ENCODE data around the gene NPPA.
A peak's percentile ranks its signal among the peaks of the same experiment; 100 is the strongest.

The NPPA gene

DNA sequence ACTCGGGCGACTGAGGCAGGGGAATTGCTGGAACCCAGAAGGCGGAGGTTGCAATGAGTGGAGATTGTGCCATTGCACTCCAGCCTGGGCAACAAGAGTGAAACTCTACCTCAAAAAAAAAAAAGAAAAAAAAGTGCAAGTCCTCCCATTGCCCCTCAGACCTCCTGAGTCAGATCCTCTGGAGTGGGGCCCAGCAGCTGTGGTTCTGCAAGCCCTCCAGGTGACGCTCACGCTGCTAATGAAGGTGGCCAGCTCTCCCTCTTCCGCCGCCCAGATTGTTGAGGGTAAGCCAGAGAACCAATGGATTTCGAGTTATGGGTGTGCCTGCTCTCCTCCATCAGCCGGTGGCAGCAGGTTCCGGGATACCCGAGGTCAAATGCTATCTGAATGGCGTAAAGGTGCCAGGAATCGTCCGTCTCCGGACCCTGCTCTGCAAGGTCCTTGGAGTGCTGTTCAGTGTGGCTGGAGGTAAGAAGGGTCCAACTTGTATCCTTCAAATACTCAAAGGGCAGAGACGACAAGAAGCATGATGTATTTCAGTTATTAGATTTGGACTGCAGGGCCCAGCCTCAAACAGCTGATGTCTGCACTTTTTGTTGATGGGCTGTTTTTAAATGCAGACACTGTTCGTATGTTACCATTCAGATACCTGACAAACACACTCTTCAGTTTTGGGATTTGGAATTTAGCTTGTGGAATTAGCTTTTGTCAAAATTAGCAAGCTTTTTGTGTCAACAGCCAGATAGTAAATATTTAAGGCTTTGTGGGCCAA, 24.0 kb downstream of the NPPA start:
- Histone ChIP-seq H3K9me3 (ENCODE audit: severe bottlenecking) (no peaks in the 10 kb centered on the region), H3K36me3 (ENCODE audit: low read depth) (peaks cover 90% of the 10 kb centered on the region), H3K27ac (ENCODE audit: poor library complexity, severe bottlenecking) (no peak overlapping the region), H3K4me3 (ENCODE audit: severe bottlenecking) (no peak overlapping the region), H3K4me1 (ENCODE audit: insufficient read depth, poor library complexity, severe bottlenecking) (peaks cover 10% of the 10 kb centered on the region), H3K27me3 (ENCODE audit: insufficient read depth, poor library complexity, severe bottlenecking) (no peaks in the 10 kb centered on the region)
- ATAC-seq (ENCODE audit: low read depth) (no peak), DNase-seq (ENCODE audit: low spot score) (no peak)
- TF ChIP-seq, protein P1, sequence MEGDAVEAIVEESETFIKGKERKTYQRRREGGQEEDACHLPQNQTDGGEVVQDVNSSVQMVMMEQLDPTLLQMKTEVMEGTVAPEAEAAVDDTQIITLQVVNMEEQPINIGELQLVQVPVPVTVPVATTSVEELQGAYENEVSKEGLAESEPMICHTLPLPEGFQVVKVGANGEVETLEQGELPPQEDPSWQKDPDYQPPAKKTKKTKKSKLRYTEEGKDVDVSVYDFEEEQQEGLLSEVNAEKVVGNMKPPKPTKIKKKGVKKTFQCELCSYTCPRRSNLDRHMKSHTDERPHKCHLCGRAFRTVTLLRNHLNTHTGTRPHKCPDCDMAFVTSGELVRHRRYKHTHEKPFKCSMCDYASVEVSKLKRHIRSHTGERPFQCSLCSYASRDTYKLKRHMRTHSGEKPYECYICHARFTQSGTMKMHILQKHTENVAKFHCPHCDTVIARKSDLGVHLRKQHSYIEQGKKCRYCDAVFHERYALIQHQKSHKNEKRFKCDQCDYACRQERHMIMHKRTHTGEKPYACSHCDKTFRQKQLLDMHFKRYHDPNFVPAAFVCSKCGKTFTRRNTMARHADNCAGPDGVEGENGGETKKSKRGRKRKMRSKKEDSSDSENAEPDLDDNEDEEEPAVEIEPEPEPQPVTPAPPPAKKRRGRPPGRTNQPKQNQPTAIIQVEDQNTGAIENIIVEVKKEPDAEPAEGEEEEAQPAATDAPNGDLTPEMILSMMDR (IDR thresholded peaks at IDR 0.05; ENCODE audit: poor library complexity, severe bottlenecking), result no peak

DNA sequence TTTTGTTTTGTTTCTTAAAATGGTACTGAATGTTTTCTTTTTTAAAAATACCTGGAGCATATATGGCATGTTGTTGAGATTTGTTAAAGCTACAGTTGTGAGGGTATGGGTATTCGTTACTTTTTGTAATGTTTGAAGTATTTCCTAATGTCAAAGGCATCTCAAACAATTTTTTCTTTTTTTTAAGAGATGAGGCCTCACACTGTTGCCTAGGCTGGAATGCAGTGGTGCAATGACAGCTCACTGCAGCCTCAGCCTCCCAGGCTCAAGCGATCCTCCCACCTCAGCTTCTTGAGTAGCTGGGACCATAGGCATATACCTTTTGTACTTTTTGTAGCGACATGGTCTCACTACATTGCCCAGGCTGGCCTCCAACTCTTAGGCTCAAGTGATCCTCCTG, 25.5 kb downstream of the NPPA start:
- TF ChIP-seq, protein P1 (IDR thresholded peaks at IDR 0.05; ENCODE audit: poor library complexity, severe bottlenecking), result no peak
- Histone ChIP-seq H3K27ac (ENCODE audit: poor library complexity, severe bottlenecking) (peak overlapping the region; percentile 67), H3K36me3 (ENCODE audit: low read depth) (peaks cover 90% of the 10 kb centered on the region), H3K9me3 (ENCODE audit: severe bottlenecking) (no peaks in the 10 kb centered on the region), H3K27me3 (ENCODE audit: insufficient read depth, poor library complexity, severe bottlenecking) (no peaks in the 10 kb centered on the region), H3K4me1 (ENCODE audit: insufficient read depth, poor library complexity, severe bottlenecking) (peaks cover 10% of the 10 kb centered on the region), H3K4me3 (ENCODE audit: severe bottlenecking) (no peak overlapping the region)
- no peak for DNase-seq (ENCODE audit: low spot score)
- ATAC-seq (ENCODE audit: low read depth), result no peak

DNA sequence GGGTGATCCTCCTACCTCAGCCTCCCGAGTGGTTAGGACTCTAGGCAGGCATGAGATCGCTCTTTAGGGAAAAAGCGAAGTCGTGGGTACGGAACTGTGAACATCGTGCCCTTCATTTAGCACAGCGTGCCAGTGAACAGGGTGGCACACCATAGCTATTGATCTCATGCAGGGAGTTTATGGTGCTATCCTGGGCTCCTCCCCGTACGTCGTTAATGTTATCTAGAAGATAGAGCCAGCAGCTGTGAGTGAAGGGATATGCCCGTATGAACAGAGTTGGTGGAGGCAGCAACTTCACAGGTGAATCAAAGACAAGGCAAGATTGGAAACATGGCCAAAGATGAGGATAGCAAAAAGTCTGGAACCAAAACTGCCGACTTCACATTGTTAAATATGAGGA, 30.4 kb downstream of the NPPA start:
- Histone ChIP-seq H3K36me3 (ENCODE audit: low read depth) (peaks cover 96% of the 10 kb centered on the region), H3K9me3 (ENCODE audit: severe bottlenecking) (no peaks in the 10 kb centered on the region), H3K4me1 (ENCODE audit: insufficient read depth, poor library complexity, severe bottlenecking) (peaks cover 10% of the 10 kb centered on the region), H3K4me3 (ENCODE audit: severe bottlenecking) (no peak overlapping the region), H3K27me3 (ENCODE audit: insufficient read depth, poor library complexity, severe bottlenecking) (no peaks in the 10 kb centered on the region), H3K27ac (ENCODE audit: poor library complexity, severe bottlenecking) (no peak overlapping the region)
- ATAC-seq (ENCODE audit: low read depth), result no peak
- no peak for DNase-seq (ENCODE audit: low spot score)
- TF ChIP-seq, protein P1 (IDR thresholded peaks at IDR 0.05; ENCODE audit: poor library complexity, severe bottlenecking), result no peak

DNA sequence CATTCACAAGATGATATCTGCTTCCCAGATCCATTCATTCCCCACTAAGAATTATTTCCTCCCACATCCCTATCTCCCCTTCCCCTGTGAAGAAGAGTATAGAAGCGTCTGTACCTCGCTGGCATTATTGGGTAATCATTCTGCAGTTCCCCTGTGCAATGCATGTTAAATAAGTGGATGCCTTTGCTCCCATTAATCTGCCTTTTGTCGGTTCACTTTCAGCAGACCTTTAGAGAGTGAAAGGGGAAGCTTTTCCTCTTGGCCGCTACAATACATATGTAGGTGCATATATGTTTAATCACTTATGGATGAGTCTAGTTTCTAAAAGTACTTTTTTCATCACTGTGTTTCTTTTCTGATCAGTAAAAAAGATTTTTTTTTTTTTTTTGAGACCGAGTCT, 34.6 kb downstream of the NPPA start:
- Histone ChIP-seq H3K36me3 (ENCODE audit: low read depth) (peaks cover 100% of the 10 kb centered on the region), H3K27ac (ENCODE audit: poor library complexity, severe bottlenecking) (no peak overlapping the region)
- TF ChIP-seq, protein P1 (IDR thresholded peaks at IDR 0.05; ENCODE audit: poor library complexity, severe bottlenecking), result no peak

DNA sequence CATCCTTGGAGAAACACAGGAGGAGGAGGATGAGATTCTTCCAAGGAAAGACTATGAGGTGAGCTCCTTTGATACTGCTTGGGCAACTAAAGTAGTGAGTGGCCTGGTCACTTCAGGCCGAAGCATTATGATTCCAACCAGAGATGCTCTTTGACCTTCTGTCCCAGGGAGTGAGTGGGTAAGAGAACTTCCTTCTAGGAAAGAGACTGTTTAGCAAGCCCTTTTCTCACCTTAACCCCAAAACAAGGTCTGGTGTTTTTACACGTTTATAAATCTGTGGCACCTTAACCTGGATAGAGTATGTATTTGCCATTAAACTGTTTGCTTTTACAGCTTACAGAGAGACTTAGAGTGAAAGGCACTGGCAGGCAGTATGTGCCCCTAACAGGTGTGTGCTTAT, 40.5 kb downstream of the NPPA start:
- Histone ChIP-seq H3K36me3 (ENCODE audit: low read depth) (peaks cover 53% of the 10 kb centered on the region), H3K27ac (ENCODE audit: poor library complexity, severe bottlenecking) (peak overlapping the region; percentile 94), H3K4me1 (ENCODE audit: insufficient read depth, poor library complexity, severe bottlenecking) (peaks cover 17% of the 10 kb centered on the region)

More for the DNA sequence above, 34.6 kb downstream of the NPPA start:
- ATAC-seq (ENCODE audit: low read depth) (no peak), DNase-seq (ENCODE audit: low spot score) (no peak)
- peaks cover 3% of the 10 kb centered on the region for H3K4me1 ChIP-seq (ENCODE audit: insufficient read depth, poor library complexity, severe bottlenecking)
- no peaks in the 10 kb centered on the region for H3K27me3 ChIP-seq (ENCODE audit: insufficient read depth, poor library complexity, severe bottlenecking)
- H3K4me3 ChIP-seq (ENCODE audit: severe bottlenecking), result no peak overlapping the region
- H3K9me3 ChIP-seq (ENCODE audit: severe bottlenecking), result no peaks in the 10 kb centered on the region

More for the DNA sequence above, 40.5 kb downstream of the NPPA start:
- DNase-seq (ENCODE audit: low spot score) (no peak), ATAC-seq (ENCODE audit: low read depth) (no peak)
- no peaks in the 10 kb centered on the region for H3K9me3 ChIP-seq (ENCODE audit: severe bottlenecking)
- peak overlapping the region; percentile 83 for H3K4me3 ChIP-seq (ENCODE audit: severe bottlenecking)
- H3K27me3 ChIP-seq (ENCODE audit: insufficient read depth, poor library complexity, severe bottlenecking), result no peaks in the 10 kb centered on the region
- TF ChIP-seq, protein P1 (IDR thresholded peaks at IDR 0.05; ENCODE audit: poor library complexity, severe bottlenecking), result no peak
